Effector memory CD4-positive, alpha-beta T cell (primary cell): ENCODE data around the gene RDM1.

Experiments used
- DNase-seq, 3 donors: peaks; one replicate each; pipeline ENCODE4 v3.0.0-alpha.2; 2020
- H3K27ac ChIP-seq: 2 replicates; pipeline ENCODE4 v1.7.0; 2013; ENCODE audit warnings: mild to moderate bottlenecking, low read length, moderate library complexity; ENCODE audit not compliant: insufficient read depth, poor library complexity, severe bottlenecking
- H3K27me3 ChIP-seq: replicated peaks from 2 replicates; pipeline ENCODE4 v1.7.0; 2013; ENCODE audit warnings: mild to moderate bottlenecking, low read length; ENCODE audit not compliant: insufficient read depth, control insufficient read depth, poor library complexity, severe bottlenecking
- H3K36me3 ChIP-seq: 2 replicates; pipeline ENCODE4 v1.7.0; 2013; ENCODE audit warnings: mild to moderate bottlenecking, low read length, moderate library complexity; ENCODE audit not compliant: control insufficient read depth, insufficient read depth
- H3K4me1 ChIP-seq: 2 replicates; pipeline ENCODE4 v1.7.0; 2013; ENCODE audit warnings: low read length, mild to moderate bottlenecking; ENCODE audit not compliant: control insufficient read depth, insufficient read depth, poor library complexity, severe bottlenecking
- H3K4me3 ChIP-seq: 2 replicates; pipeline ENCODE4 v1.7.0; 2013; ENCODE audit warnings: low read length, low read depth, mild to moderate bottlenecking; ENCODE audit not compliant: insufficient read depth, poor library complexity, severe bottlenecking
- H3K9me3 ChIP-seq: 2 replicates; pipeline ENCODE4 v1.7.0; 2013; ENCODE audit warnings: mild to moderate bottlenecking, low read length, moderate library complexity; ENCODE audit not compliant: control insufficient read depth
- total RNA-seq, 3 donors: gene quantifications; one replicate each; lab custom pipeline; 2026; lab: John Stamatoyannopoulos, UW

The RDM1 gene, protein sequence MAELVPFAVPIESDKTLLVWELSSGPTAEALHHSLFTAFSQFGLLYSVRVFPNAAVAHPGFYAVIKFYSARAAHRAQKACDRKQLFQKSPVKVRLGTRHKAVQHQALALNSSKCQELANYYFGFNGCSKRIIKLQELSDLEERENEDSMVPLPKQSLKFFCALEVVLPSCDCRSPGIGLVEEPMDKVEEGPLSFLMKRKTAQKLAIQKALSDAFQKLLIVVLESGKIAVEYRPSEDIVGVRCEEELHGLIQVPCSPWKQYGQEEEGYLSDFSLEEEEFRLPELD
- total RNA-seq, result 0.19 to 0.52 (median 0.52) reads per million in 3 donors

- Histone ChIP-seq H3K4me1 (peaks cover 6% of the 10 kb centered on the region), H3K27me3 (no peaks in the 10 kb centered on the region), H3K9me3 (no peaks in the 10 kb centered on the region), H3K27ac (no peak within 1 kb of the TSS), H3K4me3 (peak within 1 kb of the TSS; percentile 47), H3K36me3 (no peaks in the 10 kb centered on the region)
- peak; percentile 60 to 63 (median 62) for DNase-seq
Observed at GRCh38 chr17:35930211-35931065, at the start of gene RDM1. TSS of gene RDM1 (minus strand) at chr17:35930773. CDS start at chr17:35930727, 46 bp downstream.

DNA sequence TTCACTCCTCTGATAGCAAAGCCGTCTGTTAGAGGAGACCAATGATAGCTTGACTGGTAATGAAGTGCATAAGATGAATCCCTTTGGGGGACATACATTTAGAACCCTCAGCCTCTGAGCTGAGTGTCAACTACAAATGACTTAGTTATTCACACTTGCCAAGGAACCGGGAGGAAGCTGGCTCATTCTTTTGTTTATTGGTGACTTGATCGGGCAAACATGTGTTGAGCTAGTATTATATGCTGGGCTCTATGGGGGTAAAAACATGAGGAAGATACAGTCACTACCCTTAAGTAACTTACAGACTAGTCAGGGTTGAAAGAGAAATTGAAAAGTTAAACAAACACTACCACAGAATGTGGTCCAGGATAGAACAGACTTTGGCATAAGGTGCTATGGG lies 47.8 kb upstream of the RDM1 start:
- no peaks in the 10 kb centered on the region for H3K9me3 ChIP-seq
- H3K36me3 ChIP-seq, result no peaks in the 10 kb centered on the region

GRCh38 chr17:35977509-35977908 lies 46.9 kb upstream of the RDM1 start:
- Histone ChIP-seq H3K4me1 (no peaks in the 10 kb centered on the region), H3K27me3 (peaks cover 3% of the 10 kb centered on the region), H3K9me3 (no peaks in the 10 kb centered on the region), H3K27ac (no peak overlapping the region), H3K36me3 (no peaks in the 10 kb centered on the region), H3K4me3 (no peak overlapping the region)
- no peak for DNase-seq

More for the DNA sequence above, 47.8 kb upstream of the RDM1 start:
- no peak for DNase-seq
- Histone ChIP-seq H3K4me3 (no peak overlapping the region), H3K27ac (no peak overlapping the region), H3K4me1 (no peaks in the 10 kb centered on the region), H3K27me3 (peaks cover 3% of the 10 kb centered on the region)

DNA sequence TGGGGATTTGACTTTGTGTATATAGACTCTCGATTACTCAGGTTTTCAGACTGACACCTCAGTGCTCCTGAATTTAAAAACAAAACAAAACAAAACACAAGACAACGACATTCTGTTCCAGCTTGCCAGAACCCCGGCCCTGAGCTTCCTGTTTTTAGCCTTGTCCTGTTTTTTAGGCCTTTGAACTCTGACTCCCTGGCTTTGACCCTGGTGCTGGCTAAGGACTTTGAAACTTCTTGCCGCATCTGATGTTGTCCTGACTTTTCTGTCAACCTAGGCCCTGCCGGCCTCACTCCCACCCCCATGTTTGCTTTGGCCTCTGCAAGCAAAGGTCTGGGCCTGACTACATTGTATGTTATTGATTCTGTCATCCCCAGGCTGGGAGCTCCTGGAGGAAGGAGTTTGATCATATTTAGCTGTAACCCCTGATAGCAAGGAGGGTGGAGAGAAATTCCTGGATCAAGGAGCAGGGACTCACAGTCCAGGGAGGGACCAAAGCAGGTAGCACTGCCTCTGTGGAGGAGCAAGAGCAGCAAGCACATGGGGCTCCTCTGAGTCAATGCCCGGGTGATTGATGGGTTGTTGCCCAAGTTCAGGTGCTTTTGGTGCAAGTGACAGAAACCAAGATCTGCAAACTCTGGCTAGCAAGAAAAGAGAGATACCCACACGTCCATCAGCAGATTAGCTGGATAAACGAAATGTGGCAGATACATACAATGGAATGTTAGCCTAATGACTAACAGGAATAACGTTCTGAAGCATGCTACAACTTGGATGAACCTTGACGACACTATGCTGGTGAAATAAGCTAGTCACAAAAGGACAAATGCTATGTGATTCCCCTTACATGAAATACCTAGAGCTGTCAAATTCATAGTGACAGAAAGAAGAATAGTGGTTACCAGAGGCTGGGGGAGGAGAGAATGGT lies 43.0 kb upstream of the RDM1 start:
- peaks cover 3% of the 10 kb centered on the region for H3K27me3 ChIP-seq
- H3K27ac ChIP-seq, result no peak overlapping the region
- H3K4me3 ChIP-seq, result no peak overlapping the region

DNA sequence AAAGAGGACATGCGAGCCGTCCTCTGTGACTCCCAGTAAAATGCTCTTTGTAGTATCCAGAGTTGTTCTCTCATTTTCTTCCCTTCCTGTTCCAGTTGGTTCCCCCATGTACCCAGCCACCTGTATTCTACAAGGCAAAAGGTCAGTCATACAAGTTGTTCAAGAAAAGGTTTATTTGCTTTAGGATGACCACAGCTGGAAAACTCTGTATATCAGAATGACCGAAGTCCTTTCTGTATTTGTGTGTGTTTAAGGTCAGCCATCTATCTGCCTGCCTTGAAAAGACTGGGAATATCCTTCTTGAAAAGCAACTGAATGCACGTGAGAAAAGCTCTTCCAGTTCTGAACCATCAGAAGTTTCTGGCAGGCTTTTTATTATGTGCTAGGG lies 42.4 kb upstream of the RDM1 start:
- peaks cover 3% of the 10 kb centered on the region for H3K27me3 ChIP-seq
- H3K9me3 ChIP-seq, result no peaks in the 10 kb centered on the region
- DNase-seq, result no peak
- H3K4me1 ChIP-seq, result no peaks in the 10 kb centered on the region
- H3K36me3 ChIP-seq, result no peaks in the 10 kb centered on the region
- H3K4me3 ChIP-seq, result no peak overlapping the region
- H3K27ac ChIP-seq, result no peak overlapping the region

More for the DNA sequence above, 43.0 kb upstream of the RDM1 start:
- H3K9me3 ChIP-seq, result no peaks in the 10 kb centered on the region
- DNase-seq, result no peak
- H3K4me1 ChIP-seq, result no peaks in the 10 kb centered on the region
- no peaks in the 10 kb centered on the region for H3K36me3 ChIP-seq

- peaks cover 3% of the 10 kb centered on the region for H3K27me3 ChIP-seq
- no peaks in the 10 kb centered on the region for H3K9me3 ChIP-seq
- no peaks in the 10 kb centered on the region for H3K36me3 ChIP-seq
- H3K4me1 ChIP-seq, result no peaks in the 10 kb centered on the region
- DNase-seq, result no peak
- no peak overlapping the region for H3K27ac ChIP-seq
- no peak overlapping the region for H3K4me3 ChIP-seq
Observed at GRCh38 chr17:35972535-35972934, 42.0 kb upstream of the RDM1 start.

GRCh38 chr17:35972066-35972465 lies 41.5 kb upstream of the RDM1 start:
- H3K27me3 ChIP-seq, result peaks cover 3% of the 10 kb centered on the region
- no peak for DNase-seq
- H3K36me3 ChIP-seq, result no peaks in the 10 kb centered on the region
- H3K27ac ChIP-seq, result no peak overlapping the region
- no peaks in the 10 kb centered on the region for H3K4me1 ChIP-seq
- H3K4me3 ChIP-seq, result no peak overlapping the region
- H3K9me3 ChIP-seq, result no peaks in the 10 kb centered on the region

DNA sequence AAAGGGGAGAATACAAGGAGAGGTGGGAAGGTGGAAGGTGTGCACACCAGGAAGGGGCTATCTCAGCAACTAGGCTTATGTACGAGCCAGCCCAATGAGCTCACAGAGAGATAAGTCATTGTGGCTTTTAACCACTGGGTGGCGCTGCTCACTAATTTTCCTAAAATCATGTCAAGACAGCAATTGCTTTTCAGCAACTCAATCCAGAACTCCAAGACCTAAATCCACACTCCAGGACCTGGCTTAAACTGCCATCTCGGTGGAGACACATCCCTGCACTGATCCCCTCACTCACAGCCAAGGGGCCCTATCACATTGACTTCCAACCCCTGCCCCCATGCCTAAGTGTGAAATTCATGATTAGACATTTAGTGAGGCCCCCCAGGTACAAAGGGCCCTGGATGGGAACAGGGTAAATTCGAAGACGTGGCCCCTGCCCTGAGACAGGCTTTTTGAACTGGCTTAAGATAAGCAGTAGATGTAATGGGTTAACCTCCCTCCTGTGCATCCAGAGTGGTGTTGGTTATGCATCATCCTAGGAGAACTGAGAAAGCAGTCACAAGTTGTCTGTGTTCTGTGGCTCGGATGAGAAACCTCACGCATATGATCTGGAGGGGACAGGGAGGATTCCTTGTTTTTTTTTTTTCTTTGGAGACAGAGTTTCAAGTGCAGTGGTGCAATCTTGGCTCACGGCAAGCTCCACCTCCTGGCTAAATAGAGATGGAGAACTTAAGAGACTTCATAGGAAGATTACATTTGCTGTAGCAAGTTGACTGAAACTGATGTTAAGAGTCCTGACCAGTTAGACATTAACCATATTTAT lies 39.2 kb upstream of the RDM1 start:
- Histone ChIP-seq H3K27ac (no peak overlapping the region), H3K4me1 (no peaks in the 10 kb centered on the region), H3K9me3 (no peaks in the 10 kb centered on the region), H3K27me3 (no peaks in the 10 kb centered on the region), H3K4me3 (no peak overlapping the region), H3K36me3 (no peaks in the 10 kb centered on the region)
- DNase-seq, result peak; percentile 26 to 58 (median 35)

DNA sequence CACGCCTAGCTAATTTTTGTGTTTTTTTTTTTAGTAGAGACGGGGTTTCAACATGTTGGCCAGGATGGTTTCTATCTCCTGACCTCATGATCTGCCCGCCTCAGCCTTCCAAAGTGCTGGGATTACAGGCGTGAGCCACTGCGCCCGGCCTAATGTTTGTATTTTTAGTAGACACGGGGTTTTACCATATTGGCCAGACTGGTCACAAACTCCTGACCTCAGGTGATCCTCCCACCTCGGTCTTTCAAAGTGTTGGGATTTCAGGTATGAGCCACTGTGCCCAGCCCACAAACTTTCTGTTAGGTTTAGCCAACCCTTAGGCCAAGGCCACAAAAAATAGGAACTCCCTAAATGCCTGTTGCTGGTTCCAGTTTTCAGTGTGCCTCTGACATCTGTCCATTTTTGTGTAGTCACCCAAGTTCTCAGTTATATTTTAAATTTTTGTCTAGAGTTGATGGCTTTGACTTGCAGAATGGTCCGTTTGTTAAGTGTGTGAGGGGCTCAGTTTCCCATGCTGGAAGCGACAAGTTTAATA lies 38.0 kb upstream of the RDM1 start:
- Histone ChIP-seq H3K36me3 (no peaks in the 10 kb centered on the region), H3K27me3 (no peaks in the 10 kb centered on the region), H3K4me3 (no peak overlapping the region), H3K27ac (no peak overlapping the region), H3K4me1 (no peaks in the 10 kb centered on the region), H3K9me3 (no peaks in the 10 kb centered on the region)
- no peak for DNase-seq
